Astrocyte (in vitro differentiated cells and primary cell): ENCODE results near the gene KIAA1328. TPM values are rescaled to one million over a fixed set of nuclear protein-coding genes. Genes with fewer than 3 reads are reported as not detected.
A peak's percentile ranks its signal among the peaks of the same experiment; 100 is the strongest.

Source experiments
- DNase-seq: peaks from one replicate; pipeline ENCODE4 v3.0.0-alpha.2; 2010; ENCODE audit warnings: low read depth
- FAIRE-seq: peaks from 2 replicates; lab custom pipeline; 2011; peaks lifted over from hg19 to GRCh38; lab: Jason Lieb, UNC
- H2AFZ ChIP-seq: 2 replicates; pipeline ENCODE4 v1.6.0; 2012; ENCODE audit warnings: low read depth, low read length, inconsistent platforms
- H3K27ac ChIP-seq: 2 replicates; pipeline ENCODE4 v1.5.1; 2011; ENCODE audit warnings: low read depth, low read length, inconsistent platforms
- H3K27me3 ChIP-seq: 2 replicates; pipeline ENCODE4 v1.6.0; 2011; ENCODE audit warnings: low read length, inconsistent platforms; ENCODE audit not compliant: insufficient read depth
- H3K36me3 ChIP-seq: 2 replicates; pipeline ENCODE4 v1.5.1; 2011; ENCODE audit warnings: low read length, inconsistent platforms; ENCODE audit not compliant: insufficient read depth
- H3K4me1 ChIP-seq: 2 replicates; pipeline ENCODE4 v1.5.1; 2011; ENCODE audit warnings: low read length, inconsistent platforms; ENCODE audit not compliant: insufficient read depth
- H3K4me2 ChIP-seq: 2 replicates; pipeline ENCODE4 v1.6.0; 2012; ENCODE audit warnings: low read length, inconsistent platforms
- H3K4me3 ChIP-seq: 2 replicates; pipeline ENCODE4 v1.5.1; 2011; ENCODE audit warnings: low read depth, mild to moderate bottlenecking, low read length, inconsistent platforms; ENCODE audit not compliant: insufficient read depth
- H3K79me2 ChIP-seq: 2 replicates; pipeline ENCODE4 v1.6.0; 2012; ENCODE audit warnings: mild to moderate bottlenecking, low read length, inconsistent platforms; ENCODE audit not compliant: insufficient read depth
- H3K9ac ChIP-seq: 2 replicates; pipeline ENCODE4 v1.6.0; 2012; ENCODE audit warnings: mild to moderate bottlenecking, low read length, inconsistent platforms
- H3K9me3 ChIP-seq: 2 replicates; pipeline ENCODE4 v1.5.1; 2012; ENCODE audit warnings: low read depth, mild to moderate bottlenecking, low read length, inconsistent platforms; ENCODE audit not compliant: insufficient read depth
- H4K20me1 ChIP-seq: 2 replicates; pipeline ENCODE4 v1.6.0; 2012; ENCODE audit warnings: low read length, inconsistent platforms; ENCODE audit not compliant: insufficient read depth
- H3K27ac Mint-ChIP-seq: one replicate; pipeline ENCODE4 v1.8.0; 2021; ENCODE audit warnings: mild to moderate bottlenecking, mixed read lengths; ENCODE audit not compliant: unreplicated experiment
- H3K27me3 Mint-ChIP-seq: one replicate; pipeline ENCODE4 v1.8.0; 2021; ENCODE audit warnings: low read depth, mixed read lengths; ENCODE audit not compliant: unreplicated experiment
- H3K36me3 Mint-ChIP-seq: one replicate; pipeline ENCODE4 v1.8.0; 2021; ENCODE audit warnings: low read depth, mixed read lengths; ENCODE audit not compliant: unreplicated experiment
- H3K4me1 Mint-ChIP-seq: one replicate; pipeline ENCODE4 v1.8.0; 2021; ENCODE audit warnings: low read depth, mixed read lengths; ENCODE audit not compliant: unreplicated experiment
- H3K4me3 Mint-ChIP-seq: one replicate; pipeline ENCODE4 v1.8.0; 2021; ENCODE audit warnings: mild to moderate bottlenecking, moderate library complexity, mixed read lengths; ENCODE audit not compliant: unreplicated experiment
- H3K9me3 Mint-ChIP-seq: one replicate; pipeline ENCODE4 v1.8.0; 2021; ENCODE audit warnings: mild to moderate bottlenecking, mixed read lengths; ENCODE audit not compliant: unreplicated experiment
- CTCF ChIP-seq: IDR thresholded peaks from 2 replicates; pipeline ENCODE4 v1.5.1; 2011; ENCODE audit warnings: low read depth, mild to moderate bottlenecking, inconsistent platforms, low read length, moderate library complexity; ENCODE audit not compliant: insufficient read depth
- EZH2 ChIP-seq: IDR thresholded peaks from 2 replicates; pipeline ENCODE4 v1.6.1; 2012; ENCODE audit warnings: mild to moderate bottlenecking, low read length, inconsistent platforms; ENCODE audit not compliant: insufficient read depth
- total RNA-seq: library from RNA; stranded (reverse); gene quantifications from 2 replicates; pipeline ENCODE4 v1.2.1, GENCODE V29; 2021

The KIAA1328 gene
- total RNA-seq, 1 donor from 2014 or later = 3.7 TPM

DNA sequence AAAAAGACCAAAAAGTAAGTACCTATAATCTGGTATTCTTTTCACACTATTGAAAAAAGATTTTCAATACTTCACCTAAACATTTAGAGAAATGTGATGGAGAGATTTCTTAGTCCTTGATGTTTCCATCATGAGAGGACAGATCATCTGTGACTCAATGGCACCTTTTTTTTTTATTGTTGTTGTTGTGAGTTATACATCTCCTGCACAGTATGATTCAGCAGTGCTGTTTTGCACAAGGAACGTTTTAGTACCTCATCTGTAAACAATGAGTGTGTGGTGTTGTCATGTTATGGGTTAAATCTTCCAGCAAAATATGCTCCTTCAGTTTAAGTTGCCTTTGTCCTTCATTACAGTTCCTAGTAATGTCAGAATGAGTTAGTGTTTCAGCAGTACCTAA lies 2.2 kb downstream of the KIAA1328 start:
- no peaks in the 10 kb centered on the region for H3K27me3 Mint-ChIP-seq
- H3K36me3 Mint-ChIP-seq = no peaks in the 10 kb centered on the region
- H3K9me3 ChIP-seq = no peaks in the 10 kb centered on the region
- no peak overlapping the region for H3K9ac ChIP-seq
- peaks cover 23% of the 10 kb centered on the region for H3K79me2 ChIP-seq
- peaks cover 7% of the 10 kb centered on the region for H4K20me1 ChIP-seq
- FAIRE-seq (peak; percentile 66), DNase-seq (no peak)
- no peak overlapping the region for H3K27ac Mint-ChIP-seq
- no peak overlapping the region for H2AFZ ChIP-seq
- TF ChIP-seq CTCF (no peak), EZH2 (no peak)
- H3K4me1 ChIP-seq = peaks cover 18% of the 10 kb centered on the region
- no peak overlapping the region for H3K4me3 ChIP-seq
- no peaks in the 10 kb centered on the region for H3K27me3 ChIP-seq
- no peaks in the 10 kb centered on the region for H3K36me3 ChIP-seq
- H3K4me3 Mint-ChIP-seq = no peak overlapping the region
- peak overlapping the region; percentile 2 for H3K4me2 ChIP-seq
- H3K4me1 Mint-ChIP-seq = peaks cover 3% of the 10 kb centered on the region
- peak overlapping the region; percentile 20 for H3K27ac ChIP-seq
- H3K9me3 Mint-ChIP-seq = no peaks in the 10 kb centered on the region

DNA sequence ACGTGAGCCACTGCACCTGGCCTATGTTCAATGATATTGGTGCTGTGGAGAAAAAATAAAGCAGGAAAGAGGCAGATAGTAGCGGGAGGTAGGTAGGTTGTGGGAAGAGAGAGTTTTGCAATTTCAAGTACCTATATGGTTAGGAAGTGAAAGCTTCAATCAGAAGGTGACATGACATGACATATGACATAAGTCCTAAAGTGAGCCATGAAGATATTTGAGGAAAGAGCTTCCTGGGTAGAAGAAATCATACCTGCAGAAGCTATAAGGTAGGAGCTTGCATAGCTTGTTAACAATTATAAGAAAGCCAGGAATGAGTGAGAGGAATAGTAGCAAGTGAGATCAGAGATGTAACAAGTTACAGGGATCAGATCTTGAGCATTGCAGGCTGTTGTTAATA lies 4.2 kb downstream of the KIAA1328 start:
- Mint-ChIP-seq H3K9me3 (no peaks in the 10 kb centered on the region), H3K36me3 (no peaks in the 10 kb centered on the region), H3K27me3 (no peaks in the 10 kb centered on the region), H3K4me1 (peaks cover 3% of the 10 kb centered on the region), H3K4me3 (no peak overlapping the region), H3K27ac (no peak overlapping the region)
- no peaks in the 10 kb centered on the region for H4K20me1 ChIP-seq
- FAIRE-seq = no peak
- no peak overlapping the region for H2AFZ ChIP-seq
- DNase-seq = no peak
- no peaks in the 10 kb centered on the region for H3K9me3 ChIP-seq
- H3K4me1 ChIP-seq = peaks cover 12% of the 10 kb centered on the region
- no peak overlapping the region for H3K4me2 ChIP-seq
- no peak overlapping the region for H3K27ac ChIP-seq
- H3K27me3 ChIP-seq = no peaks in the 10 kb centered on the region
- H3K36me3 ChIP-seq = peaks cover 3% of the 10 kb centered on the region
- no peak for TF ChIP-seq EZH2
- no peak for TF ChIP-seq CTCF
- no peak overlapping the region for H3K9ac ChIP-seq
- no peak overlapping the region for H3K4me3 ChIP-seq
- peaks cover 8% of the 10 kb centered on the region for H3K79me2 ChIP-seq

DNA sequence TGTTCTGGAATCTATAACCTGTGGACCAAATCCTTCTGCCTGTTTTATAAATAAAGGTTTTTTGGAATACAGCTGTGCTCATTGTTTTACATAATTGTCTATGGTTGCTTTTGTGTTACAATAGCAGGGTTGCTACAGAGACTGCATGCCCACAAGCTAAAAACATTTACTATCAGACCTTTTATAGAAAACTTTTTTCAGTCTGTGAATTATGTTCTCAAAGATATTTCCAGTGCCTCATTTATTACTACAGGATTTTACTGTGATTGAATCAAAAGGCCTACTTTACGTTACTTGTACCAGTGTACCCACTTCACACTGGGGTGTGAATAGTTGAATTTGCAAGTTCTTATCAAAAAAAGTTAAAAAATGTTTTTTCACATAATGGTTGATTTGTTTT lies 7.0 kb downstream of the KIAA1328 start:
- Mint-ChIP-seq H3K27ac (no peak overlapping the region), H3K36me3 (peaks cover 7% of the 10 kb centered on the region), H3K27me3 (no peaks in the 10 kb centered on the region), H3K4me3 (no peak overlapping the region), H3K4me1 (peaks cover 3% of the 10 kb centered on the region), H3K9me3 (peaks cover 4% of the 10 kb centered on the region)
- DNase-seq (no peak), FAIRE-seq (no peak)
- Histone ChIP-seq H3K9me3 (no peaks in the 10 kb centered on the region), H4K20me1 (no peaks in the 10 kb centered on the region), H3K79me2 (no peaks in the 10 kb centered on the region), H3K36me3 (peaks cover 3% of the 10 kb centered on the region), H3K4me3 (no peak overlapping the region), H3K9ac (no peak overlapping the region), H3K27ac (no peak overlapping the region), H2AFZ (no peak overlapping the region), H3K4me2 (no peak overlapping the region), H3K27me3 (no peaks in the 10 kb centered on the region), H3K4me1 (peaks cover 3% of the 10 kb centered on the region)
- TF ChIP-seq EZH2 = no peak
- TF ChIP-seq CTCF = no peak
